HEK293 (cell line): ENCODE measurements around the gene MRRF.

Source experiments
- CTCF ChIP-seq: fragments of 450-650 bp; formaldehyde crosslinking; IDR thresholded peaks from 2 replicates; pipeline ENCODE4 v1.5.1; 2016; ENCODE audit warnings: missing biosample characterization, missing genetic modification characterization
- PBX3 ChIP-seq: sonication (generic); formaldehyde crosslinking; IDR thresholded peaks from 2 replicates; pipeline ENCODE4 v1.8.1; 2022; ENCODE audit warnings: mild to moderate bottlenecking, moderate library complexity, missing genetic modification reagents
- ZNF121 ChIP-seq: fragments of 450-650 bp; formaldehyde crosslinking; IDR thresholded peaks from 2 replicates; pipeline ENCODE4 v1.5.1; 2016; ENCODE audit warnings: missing biosample characterization, missing genetic modification characterization

- TF ChIP-seq ZNF121 (tag by site-specific recombination), result no peak
- TF ChIP-seq PBX3 (CRISPR knock-in tag), result no peak
- TF ChIP-seq CTCF (tag by site-specific recombination), result no peak
Measured at GRCh38 chr9:122378236-122378635, 113.6 kb downstream of the MRRF start.
